ENCODE data around the gene CENPP.

- TF ChIP-seq EZH2 (optimal IDR thresholded peaks at IDR 0.05; ENCODE audit: low read depth, low read length): no peak
- TF ChIP-seq CTCF (IDR thresholded peaks at IDR 0.05; ENCODE audit: low read length): no peak
Measured at GRCh38 chr9:92599938-92600461, 274.2 kb downstream of the CENPP start.

Data from MM.1S (cell line).